Neural progenitor cell (in vitro differentiated cells): ENCODE data around the gene MRNIP.

Experiments
- EZH2 ChIP-seq: fragments of 200-600 bp; sonication (generic); IDR thresholded peaks from 2 replicates; pipeline ENCODE4 v1.6.1; 2017; ENCODE audit warnings: antibody characterized with exemption, mild to moderate bottlenecking, moderate library complexity
- TF ChIP-seq, protein P1 (sequence below): fragments of 200-600 bp; sonication (generic); IDR thresholded peaks from 2 replicates; pipeline ENCODE4 v1.5.1; 2017; ENCODE audit warnings: antibody characterized with exemption, mild to moderate bottlenecking

DNA sequence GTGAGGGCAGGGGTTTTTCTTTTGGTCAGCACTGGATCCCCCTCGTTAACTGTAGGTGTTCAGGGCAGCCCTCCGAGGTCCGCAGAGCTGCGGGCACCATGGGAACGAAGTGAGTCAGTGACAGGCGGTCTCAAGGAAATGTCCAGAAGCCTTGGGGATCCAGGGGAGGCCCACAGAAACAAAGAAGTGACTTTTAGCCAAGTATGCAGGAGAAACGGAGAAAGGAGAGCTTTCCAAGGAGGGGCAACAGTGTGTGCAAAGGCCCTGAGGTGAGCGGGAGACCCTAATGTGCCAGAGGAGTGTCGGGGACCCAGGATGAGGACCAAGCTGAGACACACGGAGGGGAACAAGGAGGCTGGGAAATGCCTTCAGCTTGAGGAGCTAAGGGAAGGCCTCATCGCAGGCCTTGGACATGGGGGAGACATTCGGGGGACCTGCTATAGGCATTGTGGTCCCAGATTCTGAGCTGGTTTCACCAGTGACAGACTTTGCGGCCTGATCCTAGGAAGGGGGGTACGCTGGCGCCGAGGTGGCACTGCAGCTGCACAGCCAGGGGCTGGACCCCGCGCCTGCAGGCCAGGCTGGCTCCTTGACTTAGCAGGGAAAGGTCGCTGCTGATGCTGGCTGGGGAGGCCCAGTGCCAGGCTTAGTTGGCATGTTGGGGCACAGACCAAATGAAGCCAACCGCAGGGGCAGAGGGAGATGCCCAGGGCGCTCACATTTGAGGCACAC is 61.6 kb downstream of the MRNIP start:
- no peak for TF ChIP-seq EZH2
- TF ChIP-seq, protein P1, sequence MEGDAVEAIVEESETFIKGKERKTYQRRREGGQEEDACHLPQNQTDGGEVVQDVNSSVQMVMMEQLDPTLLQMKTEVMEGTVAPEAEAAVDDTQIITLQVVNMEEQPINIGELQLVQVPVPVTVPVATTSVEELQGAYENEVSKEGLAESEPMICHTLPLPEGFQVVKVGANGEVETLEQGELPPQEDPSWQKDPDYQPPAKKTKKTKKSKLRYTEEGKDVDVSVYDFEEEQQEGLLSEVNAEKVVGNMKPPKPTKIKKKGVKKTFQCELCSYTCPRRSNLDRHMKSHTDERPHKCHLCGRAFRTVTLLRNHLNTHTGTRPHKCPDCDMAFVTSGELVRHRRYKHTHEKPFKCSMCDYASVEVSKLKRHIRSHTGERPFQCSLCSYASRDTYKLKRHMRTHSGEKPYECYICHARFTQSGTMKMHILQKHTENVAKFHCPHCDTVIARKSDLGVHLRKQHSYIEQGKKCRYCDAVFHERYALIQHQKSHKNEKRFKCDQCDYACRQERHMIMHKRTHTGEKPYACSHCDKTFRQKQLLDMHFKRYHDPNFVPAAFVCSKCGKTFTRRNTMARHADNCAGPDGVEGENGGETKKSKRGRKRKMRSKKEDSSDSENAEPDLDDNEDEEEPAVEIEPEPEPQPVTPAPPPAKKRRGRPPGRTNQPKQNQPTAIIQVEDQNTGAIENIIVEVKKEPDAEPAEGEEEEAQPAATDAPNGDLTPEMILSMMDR, result no peak
